Measurements from ENCODE around the gene SSR3. TPM values are rescaled to one million over a fixed set of nuclear protein-coding genes. Genes with fewer than 3 reads are reported as not detected.

The SSR3 gene
- total RNA-seq, 2 experiments from 2014 or later = 162 to 170 TPM

DNA sequence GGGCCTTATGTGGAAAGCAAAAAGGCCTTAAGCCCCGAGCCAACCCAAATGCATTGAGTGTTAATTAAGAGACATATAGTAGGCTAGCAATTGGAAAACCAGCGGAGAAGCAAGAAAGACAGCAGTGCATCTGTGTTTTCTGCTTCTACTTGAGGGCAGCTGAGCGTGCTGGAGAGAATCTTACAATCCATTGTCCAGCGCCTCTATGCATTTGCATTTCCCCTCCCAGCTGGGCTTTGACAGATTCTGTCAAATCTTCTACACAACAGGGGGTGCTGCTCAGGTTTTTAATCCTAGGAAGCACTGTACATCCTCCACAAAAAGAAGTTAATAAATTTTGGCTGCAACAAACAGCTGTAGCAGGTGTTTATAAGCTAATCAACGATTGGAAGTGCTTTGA, 23.9 kb downstream of the SSR3 start:
- Mint-ChIP-seq H3K27ac (no peak overlapping the region), H3K36me3 (no peaks in the 10 kb centered on the region), H3K27me3 (no peaks in the 10 kb centered on the region), H3K4me1 (ENCODE audit: low read depth) (peaks cover 7% of the 10 kb centered on the region), H3K9me3 (no peaks in the 10 kb centered on the region), H3K4me3 (no peak overlapping the region)
- ChIA-PET CTCF (no interaction called here), POLR2A (no interaction called here)
- intact Hi-C loops (cut with micrococcal nuclease) = no loop called here
- DNase-seq = no peak

DNA sequence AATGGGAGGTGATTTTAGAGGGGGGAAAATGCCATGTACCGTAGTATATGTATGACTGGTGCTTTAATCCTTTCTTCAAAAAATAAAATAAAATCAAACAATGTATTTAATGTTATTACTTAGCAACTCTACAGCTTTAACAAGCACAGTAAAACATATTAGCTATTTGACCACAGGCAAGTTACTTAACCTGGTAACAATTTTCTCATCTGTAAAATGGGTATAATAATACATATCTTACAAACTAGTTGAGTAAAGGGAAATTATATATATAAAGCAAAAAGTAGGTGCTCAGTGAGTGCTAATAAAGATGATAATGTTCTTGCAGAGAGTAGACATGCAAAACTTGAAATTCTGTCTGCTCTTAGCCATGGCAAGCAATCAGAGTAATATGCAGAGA, 27.9 kb downstream of the SSR3 start:
- H3K27ac Mint-ChIP-seq = no peak overlapping the region
- H3K36me3 Mint-ChIP-seq = peaks cover 3% of the 10 kb centered on the region
- peaks cover 6% of the 10 kb centered on the region for H3K27me3 Mint-ChIP-seq
- H3K9me3 Mint-ChIP-seq = peaks cover 3% of the 10 kb centered on the region
- H3K4me1 Mint-ChIP-seq (ENCODE audit: low read depth) = peaks cover 12% of the 10 kb centered on the region
- CTCF ChIA-PET = interaction anchor here (0.7 to 1.2 kb wide), 2 partner anchors 17 to 603 kb away, joined by 3 to 4 read pairs; no protein-coding TSS in a partner anchor
- POLR2A ChIA-PET = no interaction called here
- no peak for DNase-seq
- intact Hi-C loops (cut with micrococcal nuclease) = no loop called here
- H3K4me3 Mint-ChIP-seq = no peak overlapping the region

DNA sequence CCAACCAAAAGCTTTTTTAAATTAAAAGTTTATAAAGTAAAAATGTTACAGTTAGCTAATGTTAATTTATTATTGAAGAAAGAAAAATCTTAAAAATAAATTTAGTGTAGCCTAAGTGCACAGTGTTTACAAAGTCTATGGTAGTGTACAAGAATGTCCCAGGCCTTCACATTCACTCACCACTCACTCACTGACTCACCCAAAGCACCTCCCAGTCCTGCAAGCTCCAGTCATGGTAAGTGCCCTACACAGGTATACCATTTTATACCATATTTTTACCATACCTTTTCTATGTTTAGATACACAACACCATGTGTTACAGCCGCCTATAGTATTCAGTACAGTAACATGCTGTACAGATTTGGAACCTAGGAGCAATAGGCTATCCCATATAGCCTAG, 29.1 kb downstream of the SSR3 start:
- H3K27ac Mint-ChIP-seq = no peak overlapping the region
- DNase-seq = no peak
- no peak overlapping the region for H3K4me3 Mint-ChIP-seq
- POLR2A ChIA-PET = interaction anchor here (0.6 kb wide), 2 partner anchors 24 to 367 kb away, joined by 3 read pairs; no protein-coding TSS in a partner anchor
- H3K4me1 Mint-ChIP-seq (ENCODE audit: low read depth) = peaks cover 12% of the 10 kb centered on the region
- peaks cover 3% of the 10 kb centered on the region for H3K9me3 Mint-ChIP-seq
- CTCF ChIA-PET = interaction anchor here (0.7 to 2.5 kb wide), 4 partner anchors 9 to 51 kb away, joined by 3 to 9 read pairs (median 6); no protein-coding TSS in a partner anchor
- peaks cover 3% of the 10 kb centered on the region for H3K36me3 Mint-ChIP-seq
- intact Hi-C loops (cut with micrococcal nuclease) = no loop called here
- H3K27me3 Mint-ChIP-seq = peaks cover 6% of the 10 kb centered on the region

DNA sequence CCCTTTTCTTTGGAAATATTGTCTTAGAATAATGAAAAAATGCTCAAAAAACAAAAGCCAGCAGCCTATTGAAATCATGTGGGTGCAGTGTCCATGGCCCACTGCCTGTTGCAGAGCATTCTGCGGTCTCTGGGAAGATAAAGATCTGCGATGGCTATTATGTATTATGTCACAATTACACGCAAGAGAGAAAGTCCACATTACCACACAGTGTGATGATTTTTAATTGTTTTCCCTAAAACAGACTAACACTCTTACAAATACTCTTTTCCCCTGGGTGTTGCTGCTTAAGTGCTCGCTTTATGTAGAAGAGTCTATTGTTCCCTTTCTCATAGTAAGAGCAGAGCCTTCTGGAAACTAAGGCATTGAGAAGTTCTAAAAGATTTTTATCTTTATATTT, 32.2 kb downstream of the SSR3 start:
- ChIA-PET CTCF (interaction anchor here (0.6 kb wide), 1 partner anchor 231 kb away, joined by 3 read pairs; no protein-coding TSS in a partner anchor), POLR2A (no interaction called here)
- Mint-ChIP-seq H3K27ac (no peak overlapping the region), H3K4me1 (ENCODE audit: low read depth) (peaks cover 20% of the 10 kb centered on the region), H3K4me3 (no peak overlapping the region), H3K36me3 (peaks cover 3% of the 10 kb centered on the region), H3K27me3 (peaks cover 9% of the 10 kb centered on the region), H3K9me3 (peaks cover 3% of the 10 kb centered on the region)
- intact Hi-C loops (cut with micrococcal nuclease) = no loop called here
- no peak for DNase-seq

DNA sequence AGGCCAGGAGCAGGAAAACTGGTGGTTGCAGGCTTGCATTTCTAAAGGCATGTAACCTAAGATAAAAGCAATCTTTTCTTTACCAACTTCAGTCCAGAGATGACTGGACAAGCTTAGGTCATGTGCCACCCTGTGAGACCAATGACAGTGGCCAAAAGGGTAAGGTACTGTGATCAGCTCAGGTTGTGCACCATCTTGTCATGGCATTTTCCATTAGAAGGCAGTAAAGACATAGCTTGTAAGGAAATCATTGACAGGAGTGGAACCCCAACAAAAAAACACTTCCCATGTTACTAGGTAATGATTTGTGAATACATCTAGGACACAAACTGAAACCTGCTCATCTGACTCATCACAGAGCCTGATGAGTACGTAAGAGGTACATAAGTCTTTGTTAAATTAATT, 35.2 kb downstream of the SSR3 start:
- Mint-ChIP-seq H3K27ac (no peak overlapping the region), H3K4me1 (ENCODE audit: low read depth) (peaks cover 19% of the 10 kb centered on the region), H3K9me3 (peaks cover 3% of the 10 kb centered on the region), H3K27me3 (peaks cover 9% of the 10 kb centered on the region), H3K4me3 (no peak overlapping the region), H3K36me3 (peaks cover 3% of the 10 kb centered on the region)
- intact Hi-C loops (cut with micrococcal nuclease) = loop anchor here (1.0 kb wide), 1 partner anchor 35 kb away; no protein-coding TSS in a partner anchor
- ChIA-PET POLR2A (interaction anchor here (1.0 to 1.2 kb wide), 2 partner anchors 9 to 14 kb away, joined by 3 read pairs; no protein-coding TSS in a partner anchor), CTCF (interaction anchor here (0.8 to 1.5 kb wide), 4 partner anchors 10 to 369 kb away, joined by 3 to 7 read pairs (median 4); partner anchors contain the start of gene SSR3)
- peak; percentile 41 for DNase-seq

DNA sequence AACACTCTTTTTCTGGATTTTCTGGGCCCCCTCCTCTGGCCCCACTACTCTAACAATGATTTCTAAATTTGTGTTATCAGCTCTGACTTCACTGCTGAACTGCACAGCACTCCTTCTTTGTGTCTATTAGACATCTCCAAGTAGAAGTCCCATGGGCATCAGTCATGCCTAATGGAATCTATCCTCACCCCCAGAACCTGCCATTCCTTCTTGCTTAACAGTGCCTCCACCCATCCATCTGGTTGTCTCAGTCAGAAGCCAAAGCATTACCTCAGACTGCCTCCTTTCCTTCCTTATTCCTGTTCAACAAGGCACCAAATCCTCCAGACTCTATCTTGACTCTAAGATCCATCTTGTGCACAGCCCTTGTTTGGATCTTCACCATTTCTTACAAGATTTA, 36.2 kb downstream of the SSR3 start:
- Mint-ChIP-seq H3K4me1 (ENCODE audit: low read depth) (peaks cover 10% of the 10 kb centered on the region), H3K27me3 (peaks cover 9% of the 10 kb centered on the region), H3K9me3 (no peaks in the 10 kb centered on the region), H3K27ac (no peak overlapping the region), H3K4me3 (no peak overlapping the region), H3K36me3 (no peaks in the 10 kb centered on the region)
- DNase-seq = no peak
- intact Hi-C loops (cut with micrococcal nuclease) = loop anchor here (1.0 kb wide), 1 partner anchor 34 kb away; no protein-coding TSS in a partner anchor
- CTCF ChIA-PET = interaction anchor here (1.2 to 1.5 kb wide), 3 partner anchors 9 to 366 kb away, joined by 3 to 7 read pairs (median 5); no protein-coding TSS in a partner anchor
- POLR2A ChIA-PET = no interaction called here

DNA sequence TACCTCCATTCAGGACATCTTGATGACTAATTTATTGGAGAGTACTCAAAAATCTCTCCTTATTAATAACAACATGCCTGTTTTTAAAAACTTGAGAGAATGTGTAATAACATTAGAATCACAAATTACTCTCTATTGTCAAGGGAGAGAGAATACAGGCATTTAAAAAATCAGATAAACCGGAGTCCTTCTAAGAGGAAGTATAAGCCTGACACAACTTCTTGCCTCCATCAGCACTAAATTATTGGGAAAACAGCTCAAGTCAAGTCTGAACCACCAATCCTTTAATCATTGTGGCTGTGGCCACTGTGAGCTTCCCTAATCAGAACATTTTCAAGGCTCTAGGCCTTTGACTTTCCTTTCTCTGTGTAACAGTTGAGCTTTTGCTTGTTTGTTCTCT, 38.0 kb downstream of the SSR3 start:
- H3K9me3 Mint-ChIP-seq = no peaks in the 10 kb centered on the region
- ChIA-PET POLR2A (no interaction called here), CTCF (interaction anchor here (0.6 to 1.4 kb wide), 3 partner anchors 473 to 620 kb away, joined by 3 to 7 read pairs (median 6); no protein-coding TSS in a partner anchor)
- no peak overlapping the region for H3K27ac Mint-ChIP-seq
- H3K4me3 Mint-ChIP-seq = no peak overlapping the region
- H3K36me3 Mint-ChIP-seq = no peaks in the 10 kb centered on the region
- H3K4me1 Mint-ChIP-seq (ENCODE audit: low read depth) = peaks cover 13% of the 10 kb centered on the region
- intact Hi-C loops (cut with micrococcal nuclease) = no loop called here
- DNase-seq = no peak
- peaks cover 3% of the 10 kb centered on the region for H3K27me3 Mint-ChIP-seq

DNA sequence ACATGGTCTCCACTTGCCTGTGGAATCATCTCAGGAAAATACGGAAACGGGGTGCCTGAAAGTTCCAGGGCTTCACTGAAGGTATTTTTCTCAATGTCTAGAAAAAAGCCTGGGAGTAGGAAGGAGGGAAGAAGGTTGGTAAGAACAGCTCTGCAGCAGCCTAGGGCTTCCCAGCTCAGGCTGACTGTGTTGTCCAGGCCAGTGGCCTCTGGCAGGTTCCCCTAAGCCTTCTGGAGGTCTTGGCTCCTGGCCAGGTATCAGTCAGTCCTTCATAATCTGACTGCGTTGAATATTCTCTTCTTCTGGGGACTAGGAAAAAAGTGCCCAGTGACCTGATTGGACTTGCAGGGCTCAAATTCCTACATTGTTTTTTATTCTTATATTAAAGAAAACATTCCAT, 38.6 kb downstream of the SSR3 start:
- no peak overlapping the region for H3K4me3 Mint-ChIP-seq
- intact Hi-C loops (cut with micrococcal nuclease) = no loop called here
- peaks cover 3% of the 10 kb centered on the region for H3K27me3 Mint-ChIP-seq
- POLR2A ChIA-PET = no interaction called here
- H3K27ac Mint-ChIP-seq = no peak overlapping the region
- no peaks in the 10 kb centered on the region for H3K36me3 Mint-ChIP-seq
- H3K4me1 Mint-ChIP-seq (ENCODE audit: low read depth) = peaks cover 17% of the 10 kb centered on the region
- DNase-seq = no peak
- CTCF ChIA-PET = interaction anchor here (0.6 to 1.4 kb wide), 4 partner anchors 155 to 621 kb away, joined by 3 to 6 read pairs (median 3); no protein-coding TSS in a partner anchor
- no peaks in the 10 kb centered on the region for H3K9me3 Mint-ChIP-seq

DNA sequence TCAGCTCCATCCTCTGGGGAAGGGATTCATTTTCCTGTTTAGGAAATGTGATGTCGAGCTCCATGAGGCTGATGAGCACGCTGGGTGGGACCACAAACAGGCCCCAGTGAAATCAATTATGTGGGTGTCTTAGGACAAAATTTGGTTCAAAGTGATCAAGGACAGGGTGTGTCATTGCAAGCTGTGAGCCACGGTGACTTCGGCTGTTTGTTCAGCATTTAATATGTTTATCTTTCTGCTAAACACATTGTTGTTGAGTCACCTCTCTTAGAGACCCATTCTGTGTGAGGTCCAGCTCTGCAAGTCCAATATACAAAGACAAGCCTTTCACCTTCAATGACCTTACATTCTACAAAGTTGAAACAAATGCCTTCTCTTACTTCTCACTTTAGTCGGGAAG, 41.3 kb downstream of the SSR3 start:
- no peaks in the 10 kb centered on the region for H3K9me3 Mint-ChIP-seq
- H3K4me1 Mint-ChIP-seq (ENCODE audit: low read depth) = peaks cover 9% of the 10 kb centered on the region
- POLR2A ChIA-PET = no interaction called here
- H3K36me3 Mint-ChIP-seq = no peaks in the 10 kb centered on the region
- DNase-seq = no peak
- CTCF ChIA-PET = interaction anchor here (0.9 to 9.8 kb wide), 3 partner anchors 33 to 363 kb away, joined by 4 to 161 read pairs (median 20); no protein-coding TSS in a partner anchor
- no peak overlapping the region for H3K4me3 Mint-ChIP-seq
- peaks cover under 1% of the 10 kb centered on the region for H3K27me3 Mint-ChIP-seq
- H3K27ac Mint-ChIP-seq = no peak overlapping the region
- intact Hi-C loops (cut with micrococcal nuclease) = no loop called here

DNA sequence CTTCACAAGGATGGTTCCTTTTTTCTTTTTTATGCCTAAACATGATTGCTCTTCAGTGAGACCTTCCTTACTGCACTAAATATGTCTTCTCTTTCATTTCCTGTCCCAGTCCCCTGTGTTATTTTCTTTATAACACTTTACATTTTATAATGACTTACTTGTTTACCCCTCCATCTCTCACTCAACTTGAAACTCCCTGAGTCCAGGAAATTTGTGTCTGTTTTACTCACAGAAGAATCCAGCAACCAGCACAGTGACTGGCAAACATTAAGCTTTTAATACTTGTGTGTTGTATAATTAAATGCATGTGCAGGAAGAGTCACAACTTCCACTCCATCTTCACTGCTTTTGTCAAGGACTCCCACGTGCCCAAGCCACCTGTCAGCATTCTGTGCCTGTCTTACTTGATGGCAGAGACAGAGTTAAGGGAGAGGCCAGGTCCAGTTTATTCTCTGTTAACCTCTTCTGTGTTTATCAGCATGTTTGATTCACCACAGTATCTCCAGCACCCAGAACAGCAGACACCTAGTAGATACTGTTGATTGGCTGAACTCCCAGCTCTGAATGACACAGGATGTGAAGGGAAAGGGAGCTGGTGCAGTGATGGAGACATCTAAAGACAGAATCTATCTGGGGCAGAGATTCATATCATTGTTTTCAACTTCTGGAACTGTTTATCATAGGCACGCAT, 42.8 kb downstream of the SSR3 start:
- H3K36me3 Mint-ChIP-seq = no peaks in the 10 kb centered on the region
- CTCF ChIA-PET = interaction anchor here (0.6 to 9.8 kb wide), 4 partner anchors 63 to 569 kb away, joined by 3 to 161 read pairs (median 12); no protein-coding TSS in a partner anchor
- intact Hi-C loops (cut with micrococcal nuclease) = no loop called here
- POLR2A ChIA-PET = no interaction called here
- H3K27ac Mint-ChIP-seq = no peak overlapping the region
- H3K4me3 Mint-ChIP-seq = no peak overlapping the region
- H3K9me3 Mint-ChIP-seq = no peaks in the 10 kb centered on the region
- H3K27me3 Mint-ChIP-seq = no peaks in the 10 kb centered on the region
- DNase-seq = peak; percentile 28
- H3K4me1 Mint-ChIP-seq (ENCODE audit: low read depth) = peaks cover 12% of the 10 kb centered on the region

DNA sequence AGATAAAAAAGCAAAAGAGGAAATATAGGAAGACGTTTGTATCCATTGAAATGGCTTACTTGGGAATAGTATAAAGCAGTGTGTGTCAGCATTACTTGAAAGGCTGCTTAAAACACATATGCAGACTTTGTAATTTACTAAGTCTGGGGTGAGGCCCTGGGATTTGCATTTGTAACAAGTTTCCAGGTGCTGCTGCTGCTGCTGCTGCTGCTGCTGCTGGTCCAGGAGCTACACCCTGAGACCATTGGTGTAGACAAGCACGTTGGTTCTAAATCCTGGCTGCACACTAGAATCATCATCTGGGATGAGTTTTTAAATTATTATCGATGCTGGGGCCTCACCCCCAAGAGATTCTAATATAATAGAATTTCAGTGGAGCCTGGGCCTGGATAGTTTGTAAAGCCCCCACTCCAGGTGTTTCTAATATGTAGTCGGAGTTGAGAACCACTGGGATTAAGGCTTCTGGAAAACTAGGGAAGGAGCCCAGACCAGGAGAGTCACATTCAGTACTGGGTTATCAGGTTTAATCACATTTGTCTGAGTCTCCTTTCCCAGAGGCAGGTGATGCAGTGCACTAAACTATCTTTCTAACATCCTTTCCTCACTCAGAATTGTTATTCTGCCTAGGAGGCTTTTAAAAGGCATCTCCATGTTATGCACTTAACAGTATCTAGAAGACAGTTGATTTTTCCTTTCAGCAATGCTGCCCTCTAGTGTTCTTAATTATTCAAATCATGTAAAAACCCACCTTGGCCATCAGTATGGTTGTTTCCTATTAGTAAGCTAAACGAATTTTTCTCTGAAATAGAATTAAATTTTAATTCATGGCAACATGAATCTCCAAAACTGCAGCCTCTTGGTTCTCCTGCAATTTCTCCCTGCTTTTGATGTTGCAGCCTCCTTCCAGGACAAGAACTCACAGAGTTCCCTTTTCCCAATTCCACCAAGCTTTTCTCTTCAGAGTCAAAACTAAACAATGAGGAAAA, 45.4 kb downstream of the SSR3 start:
- Mint-ChIP-seq H3K9me3 (peaks cover 2% of the 10 kb centered on the region), H3K27ac (no peak overlapping the region), H3K36me3 (no peaks in the 10 kb centered on the region), H3K27me3 (peaks cover 1% of the 10 kb centered on the region), H3K4me3 (no peak overlapping the region), H3K4me1 (ENCODE audit: low read depth) (peaks cover 13% of the 10 kb centered on the region)
- DNase-seq = no peak
- POLR2A ChIA-PET = interaction anchor here (1.0 kb wide), 1 partner anchor 580 kb away, joined by 3 read pairs; no protein-coding TSS in a partner anchor
- CTCF ChIA-PET = interaction anchor here (0.7 to 9.8 kb wide), 45 partner anchors 8 to 627 kb away, joined by 3 to 161 read pairs (median 4); partner anchors contain the start of gene SSR3
- intact Hi-C loops (cut with micrococcal nuclease) = loop anchor here (1.0 to 10.0 kb wide), 5 partner anchors 32 to 465 kb away; no protein-coding TSS in a partner anchor
